Tibial nerve (tissue), 3 donors: ENCODE data around the gene WWC2.

ENCODE experiments used
- EP300 ChIP-seq, 2 donors: sonication (generic); formaldehyde crosslinking; IDR thresholded peaks; one replicate each; pipeline ENCODE4 v1.6.1; 2017; ENCODE audit warnings: antibody characterized with exemption in 2 of 2, mild to moderate bottlenecking in 1 of 2
- POLR2A ChIP-seq, 2 donors: fragments of 450-650 bp; IDR thresholded peaks; one replicate each; pipeline ENCODE4 v1.6.1; 2017; ENCODE audit warnings: antibody characterized with exemption in 2 of 2, mild to moderate bottlenecking in 2 of 2, moderate library complexity in 2 of 2

DNA sequence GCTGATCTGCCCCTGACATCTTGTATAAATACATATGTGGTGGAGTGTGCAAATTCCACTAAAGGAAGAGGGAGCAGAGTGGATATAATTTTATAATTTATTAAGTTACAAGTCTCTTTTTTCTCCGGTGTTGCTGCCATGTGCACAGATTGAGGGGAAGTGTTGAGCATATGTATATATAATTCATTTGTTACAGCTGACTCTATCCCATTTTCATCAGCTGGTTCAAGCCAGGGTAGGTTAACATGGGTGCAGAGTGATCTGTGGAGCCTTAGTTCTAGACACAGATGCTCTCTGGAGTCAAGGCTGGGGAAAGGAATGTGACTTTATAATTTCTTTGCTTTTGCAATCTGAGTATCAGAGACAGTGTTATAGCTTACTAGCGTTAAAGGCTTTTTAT, 103.5 kb downstream of the WWC2 start:
- no peak for TF ChIP-seq POLR2A (IDR thresholded peaks at IDR 0.05)
- TF ChIP-seq EP300 (IDR thresholded peaks at IDR 0.05), result no peak
